ENCODE data around the gene DSCAM. TPM values are rescaled to one million over a fixed set of nuclear protein-coding genes. Genes with fewer than 3 reads are reported as not detected.

DSCAM gene
- total RNA-seq, 4 donors from 2014 or later = 0.07 TPM; not detected in 3

DNA sequence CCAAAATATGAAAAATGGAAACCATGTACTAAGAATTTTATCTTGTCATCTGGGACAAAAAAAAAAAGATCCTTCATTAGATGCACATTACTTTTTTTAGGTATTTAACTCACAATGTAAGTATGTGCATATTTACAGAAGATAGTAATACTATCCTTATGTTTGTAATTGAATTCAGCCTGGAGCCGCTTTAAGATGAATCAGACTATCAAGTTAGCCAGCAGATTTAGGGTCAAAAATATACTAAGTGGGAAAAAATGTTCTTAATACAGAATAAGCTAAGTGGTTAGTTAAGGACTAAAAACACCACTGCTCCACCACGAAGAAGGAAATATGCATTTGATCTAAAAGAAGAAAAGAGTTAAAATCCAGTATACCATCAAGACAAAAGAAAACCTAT lies 49.1 kb downstream of the DSCAM start:
- no peaks in the 10 kb centered on the region for H3K4me1 ChIP-seq
- TF ChIP-seq, protein P1, sequence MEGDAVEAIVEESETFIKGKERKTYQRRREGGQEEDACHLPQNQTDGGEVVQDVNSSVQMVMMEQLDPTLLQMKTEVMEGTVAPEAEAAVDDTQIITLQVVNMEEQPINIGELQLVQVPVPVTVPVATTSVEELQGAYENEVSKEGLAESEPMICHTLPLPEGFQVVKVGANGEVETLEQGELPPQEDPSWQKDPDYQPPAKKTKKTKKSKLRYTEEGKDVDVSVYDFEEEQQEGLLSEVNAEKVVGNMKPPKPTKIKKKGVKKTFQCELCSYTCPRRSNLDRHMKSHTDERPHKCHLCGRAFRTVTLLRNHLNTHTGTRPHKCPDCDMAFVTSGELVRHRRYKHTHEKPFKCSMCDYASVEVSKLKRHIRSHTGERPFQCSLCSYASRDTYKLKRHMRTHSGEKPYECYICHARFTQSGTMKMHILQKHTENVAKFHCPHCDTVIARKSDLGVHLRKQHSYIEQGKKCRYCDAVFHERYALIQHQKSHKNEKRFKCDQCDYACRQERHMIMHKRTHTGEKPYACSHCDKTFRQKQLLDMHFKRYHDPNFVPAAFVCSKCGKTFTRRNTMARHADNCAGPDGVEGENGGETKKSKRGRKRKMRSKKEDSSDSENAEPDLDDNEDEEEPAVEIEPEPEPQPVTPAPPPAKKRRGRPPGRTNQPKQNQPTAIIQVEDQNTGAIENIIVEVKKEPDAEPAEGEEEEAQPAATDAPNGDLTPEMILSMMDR (IDR thresholded peaks at IDR 0.05) = no peak
- TF ChIP-seq POLR2A (IDR thresholded peaks at IDR 0.05) = no peak
- no peaks in the 10 kb centered on the region for H3K36me3 ChIP-seq
- intact Hi-C loops (cut with DNase I; ENCODE audit: low total_unique reads) = no loop called here
- H3K9me3 ChIP-seq = peaks cover 0 to 15% of the 10 kb centered on the region in 2 donors
- H3K27me3 ChIP-seq = no peaks in the 10 kb centered on the region
- no peak overlapping the region for H3K27ac ChIP-seq
- H3K4me3 ChIP-seq = no peak overlapping the region
- DNase-seq = no peak

GRCh38 chr21:40797410-40797809 lies 49.5 kb downstream of the DSCAM start:
- Histone ChIP-seq H3K36me3 (no peaks in the 10 kb centered on the region), H3K27ac (no peak overlapping the region), H3K4me3 (no peak overlapping the region), H3K4me1 (no peaks in the 10 kb centered on the region), H3K9me3 (peaks cover 0 to 15% of the 10 kb centered on the region in 2 donors), H3K27me3 (no peaks in the 10 kb centered on the region)
- intact Hi-C loops (cut with DNase I; ENCODE audit: low total_unique reads) = no loop called here
- no peak for DNase-seq
- TF ChIP-seq, protein P1 (IDR thresholded peaks at IDR 0.05) = no peak
- no peak for TF ChIP-seq POLR2A (IDR thresholded peaks at IDR 0.05)

- H3K27me3 ChIP-seq = no peaks in the 10 kb centered on the region
- no peaks in the 10 kb centered on the region for H3K4me1 ChIP-seq
- H3K36me3 ChIP-seq = no peaks in the 10 kb centered on the region
- DNase-seq = no peak
- intact Hi-C loops (cut with DNase I; ENCODE audit: low total_unique reads) = no loop called here
- no peak for TF ChIP-seq POLR2A (IDR thresholded peaks at IDR 0.05)
- TF ChIP-seq, protein P1 (IDR thresholded peaks at IDR 0.05) = no peak
- no peak overlapping the region for H3K27ac ChIP-seq
- H3K9me3 ChIP-seq = peaks cover 0 to 15% of the 10 kb centered on the region in 2 donors
- H3K4me3 ChIP-seq = no peak overlapping the region
Observed at GRCh38 chr21:40796464-40796863, 50.5 kb downstream of the DSCAM start.

GRCh38 chr21:40795313-40795712 lies 51.6 kb downstream of the DSCAM start:
- H3K4me3 ChIP-seq = no peak overlapping the region
- no peak for DNase-seq
- TF ChIP-seq, protein P1 (IDR thresholded peaks at IDR 0.05) = no peak
- no peak for TF ChIP-seq POLR2A (IDR thresholded peaks at IDR 0.05)
- no peaks in the 10 kb centered on the region for H3K4me1 ChIP-seq
- intact Hi-C loops (cut with DNase I; ENCODE audit: low total_unique reads) = no loop called here
- peaks cover 0 to 13% of the 10 kb centered on the region in 2 donors for H3K9me3 ChIP-seq
- no peaks in the 10 kb centered on the region for H3K36me3 ChIP-seq
- no peaks in the 10 kb centered on the region for H3K27me3 ChIP-seq
- H3K27ac ChIP-seq = no peak overlapping the region

GRCh38 chr21:40792691-40793456 lies 54.1 kb downstream of the DSCAM start:
- H3K27ac ChIP-seq = no peak overlapping the region
- TF ChIP-seq, protein P1 (IDR thresholded peaks at IDR 0.05) = no peak
- no peak for TF ChIP-seq POLR2A (IDR thresholded peaks at IDR 0.05)
- DNase-seq = no peak

More at GRCh38 chr21:40792691-40793456, 54.1 kb downstream of the DSCAM start:
- H3K4me3 ChIP-seq = no peak overlapping the region
- intact Hi-C loops (cut with DNase I; ENCODE audit: low total_unique reads) = loop anchor here (2.0 kb wide), 1 partner anchor 30 kb away; no protein-coding TSS in a partner anchor
- no peaks in the 10 kb centered on the region for H3K27me3 ChIP-seq
- no peaks in the 10 kb centered on the region for H3K9me3 ChIP-seq
- H3K36me3 ChIP-seq = no peaks in the 10 kb centered on the region
- no peaks in the 10 kb centered on the region for H3K4me1 ChIP-seq

All from uterus (tissue), 4 donors.